MCF 10A (cell line): Measurements from ENCODE around the gene CWC27. TPM values are rescaled to one million over a fixed set of nuclear protein-coding genes. Genes with fewer than 3 reads are reported as not detected.

Experiments used
- BruUV-seq: library from RNA; stranded (reverse); fragments of 400-500 nt; replicated peaks from 2 replicates; lab custom pipeline; 2021; lab: Mats Ljungman, UMichigan
- CTCF ChIA-PET: fragments of 300-600 bp; sonication (Branson Sonifier 250); formaldehyde crosslinking; extraction: SDS; loops from one replicate; lab custom pipeline; 2021; ENCODE audit warnings: antibody characterized with exemption, inconsistent platforms; lab: Yijun Ruan, JAX
- POLR2A ChIA-PET: fragments of 300-600, 350-650 bp; sonication (Branson Sonifier 250); formaldehyde crosslinking; extraction: SDS; loops from one replicate; lab custom pipeline; 2020; ENCODE audit warnings: antibody characterized with exemption, inconsistent platforms; lab: Yijun Ruan, JAX
- DNase-seq: peaks from one replicate; pipeline ENCODE4 v3.0.0-alpha.2; 2018; ENCODE audit not compliant: unreplicated experiment
- H3K27ac Mint-ChIP-seq: one replicate; pipeline ENCODE4 v1.8.0; 2022; ENCODE audit warnings: mild to moderate bottlenecking, low read depth, mixed read lengths; ENCODE audit not compliant: unreplicated experiment
- H3K27me3 Mint-ChIP-seq: one replicate; pipeline ENCODE4 v1.8.0; 2022; ENCODE audit warnings: mixed read lengths; ENCODE audit not compliant: insufficient read depth, unreplicated experiment
- H3K36me3 Mint-ChIP-seq: one replicate; pipeline ENCODE4 v1.8.0; 2022; ENCODE audit warnings: mild to moderate bottlenecking, moderate library complexity, mixed read lengths; ENCODE audit not compliant: insufficient read depth, unreplicated experiment
- H3K4me1 Mint-ChIP-seq: one replicate; pipeline ENCODE4 v1.8.0; 2022; ENCODE audit warnings: mixed read lengths; ENCODE audit not compliant: insufficient read depth, unreplicated experiment
- H3K4me3 Mint-ChIP-seq: one replicate; pipeline ENCODE4 v1.8.0; 2022; ENCODE audit warnings: mild to moderate bottlenecking, moderate library complexity, mixed read lengths; ENCODE audit not compliant: unreplicated experiment
- H3K9me3 Mint-ChIP-seq: one replicate; pipeline ENCODE4 v1.8.0; 2022; ENCODE audit warnings: mixed read lengths; ENCODE audit not compliant: unreplicated experiment
- intact Hi-C: fragments of 100-400 bp; cut with micrococcal nuclease; formaldehyde crosslinking; loops from 2 replicates; pipeline ENCODE4 v1.14.1; 2022
- total RNA-seq: library from RNA; stranded (reverse); gene quantifications from 2 replicates; pipeline ENCODE4 v1.2.3, GENCODE V29; 2022
- TF ChIP-seq, protein P1 (sequence below): fragments of 200-600 bp; IDR thresholded peaks from one replicate; pipeline ENCODE4 v1.8.0; 2022; ENCODE audit warnings: antibody characterized with exemption, mild to moderate bottlenecking; ENCODE audit not compliant: unreplicated experiment

Gene CWC27
- total RNA-seq, 1 experiment from 2014 or later, result 34.2 TPM

DNA sequence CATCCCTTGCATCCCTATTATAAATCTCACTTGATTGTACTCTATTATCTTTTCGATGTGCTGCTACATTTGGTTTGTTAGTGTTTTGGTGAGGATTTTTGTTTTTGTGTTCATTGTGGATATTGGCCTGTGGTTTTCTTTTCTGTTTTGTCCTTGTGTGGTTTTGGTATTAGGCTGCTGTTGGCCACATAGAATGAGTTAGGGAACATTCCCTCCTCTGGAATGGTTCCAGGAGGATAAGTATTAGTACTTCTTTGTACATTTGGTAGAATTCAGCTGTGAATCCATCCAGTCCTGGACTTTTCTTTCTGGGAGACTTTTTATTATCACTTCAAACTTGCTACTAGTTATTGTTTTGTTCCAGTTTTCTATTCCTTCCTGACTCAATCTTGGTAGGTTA is 287.2 kb downstream of the CWC27 start:
- intact Hi-C loops, result no loop called here
- H3K27me3 Mint-ChIP-seq, result no peaks in the 10 kb centered on the region
- no TSS peak for BruUV-seq
- DNase-seq, result no peak
- ChIA-PET POLR2A (interaction anchor here (1.4 kb wide), 1 partner anchor 21 kb away, joined by 5 read pairs; no protein-coding TSS in a partner anchor), CTCF (interaction anchor here (0.6 kb wide), 1 partner anchor 427 kb away, joined by 3 read pairs; no protein-coding TSS in a partner anchor)
- no peaks in the 10 kb centered on the region for H3K9me3 Mint-ChIP-seq
- H3K4me1 Mint-ChIP-seq, result peaks cover 6% of the 10 kb centered on the region
- TF ChIP-seq, protein P1, sequence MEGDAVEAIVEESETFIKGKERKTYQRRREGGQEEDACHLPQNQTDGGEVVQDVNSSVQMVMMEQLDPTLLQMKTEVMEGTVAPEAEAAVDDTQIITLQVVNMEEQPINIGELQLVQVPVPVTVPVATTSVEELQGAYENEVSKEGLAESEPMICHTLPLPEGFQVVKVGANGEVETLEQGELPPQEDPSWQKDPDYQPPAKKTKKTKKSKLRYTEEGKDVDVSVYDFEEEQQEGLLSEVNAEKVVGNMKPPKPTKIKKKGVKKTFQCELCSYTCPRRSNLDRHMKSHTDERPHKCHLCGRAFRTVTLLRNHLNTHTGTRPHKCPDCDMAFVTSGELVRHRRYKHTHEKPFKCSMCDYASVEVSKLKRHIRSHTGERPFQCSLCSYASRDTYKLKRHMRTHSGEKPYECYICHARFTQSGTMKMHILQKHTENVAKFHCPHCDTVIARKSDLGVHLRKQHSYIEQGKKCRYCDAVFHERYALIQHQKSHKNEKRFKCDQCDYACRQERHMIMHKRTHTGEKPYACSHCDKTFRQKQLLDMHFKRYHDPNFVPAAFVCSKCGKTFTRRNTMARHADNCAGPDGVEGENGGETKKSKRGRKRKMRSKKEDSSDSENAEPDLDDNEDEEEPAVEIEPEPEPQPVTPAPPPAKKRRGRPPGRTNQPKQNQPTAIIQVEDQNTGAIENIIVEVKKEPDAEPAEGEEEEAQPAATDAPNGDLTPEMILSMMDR, result no peak
- no peaks in the 10 kb centered on the region for H3K36me3 Mint-ChIP-seq
- H3K4me3 Mint-ChIP-seq, result no peak overlapping the region
- H3K27ac Mint-ChIP-seq, result no peak overlapping the region

DNA sequence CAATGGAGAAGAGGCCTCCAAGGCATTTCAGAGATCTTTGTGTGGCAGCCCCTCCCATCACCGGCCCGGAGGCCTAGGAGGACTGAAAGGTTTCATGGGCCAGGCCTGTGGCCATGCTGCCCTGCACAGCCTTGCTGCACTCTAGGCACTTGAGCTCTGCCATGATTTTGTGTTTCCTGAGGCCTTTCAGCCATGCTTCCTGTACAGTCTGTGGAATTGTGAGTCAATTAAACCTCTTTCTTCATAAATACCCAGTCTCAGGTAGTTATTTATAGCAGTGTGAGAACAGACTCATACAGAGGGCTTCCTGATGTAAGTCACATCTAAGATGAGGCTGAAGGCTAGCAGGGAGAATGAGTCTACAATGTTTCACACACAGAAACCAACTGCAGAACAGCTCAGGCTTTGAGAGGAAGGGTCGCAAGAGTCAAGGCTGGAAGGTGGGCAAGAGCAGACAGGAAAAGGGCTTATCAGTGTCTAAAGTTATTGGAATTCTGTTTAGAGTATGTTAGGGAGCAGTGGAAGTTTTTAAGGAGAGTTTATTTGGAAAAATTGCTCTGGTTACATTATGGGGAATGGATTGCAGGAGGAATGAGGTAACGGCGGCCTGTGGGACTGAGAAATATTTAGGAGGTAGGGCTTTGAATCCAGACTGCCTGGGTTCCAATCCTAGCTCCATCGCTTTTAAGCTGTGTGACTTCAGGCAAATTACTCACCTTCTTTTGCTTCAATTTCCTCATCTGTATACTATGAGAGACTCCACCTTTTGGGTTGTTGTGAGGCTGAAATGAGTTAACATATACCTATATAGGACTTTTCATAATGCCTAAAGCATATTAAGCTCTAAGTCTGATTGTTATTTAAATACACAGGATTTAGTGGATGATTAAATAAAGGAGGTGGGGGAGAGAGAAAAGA is 291.2 kb downstream of the CWC27 start:
- BruUV-seq, result no TSS peak
- intact Hi-C loops, result no loop called here
- no peaks in the 10 kb centered on the region for H3K27me3 Mint-ChIP-seq
- TF ChIP-seq, protein P1, result no peak
- no peak for DNase-seq
- peaks cover 16% of the 10 kb centered on the region for H3K4me1 Mint-ChIP-seq
- ChIA-PET POLR2A (interaction anchor here (0.8 kb wide), 1 partner anchor 409 kb away, joined by 3 read pairs; no protein-coding TSS in a partner anchor), CTCF (no interaction called here)
- no peaks in the 10 kb centered on the region for H3K36me3 Mint-ChIP-seq
- H3K27ac Mint-ChIP-seq, result no peak overlapping the region
- no peaks in the 10 kb centered on the region for H3K9me3 Mint-ChIP-seq
- no peak overlapping the region for H3K4me3 Mint-ChIP-seq

DNA sequence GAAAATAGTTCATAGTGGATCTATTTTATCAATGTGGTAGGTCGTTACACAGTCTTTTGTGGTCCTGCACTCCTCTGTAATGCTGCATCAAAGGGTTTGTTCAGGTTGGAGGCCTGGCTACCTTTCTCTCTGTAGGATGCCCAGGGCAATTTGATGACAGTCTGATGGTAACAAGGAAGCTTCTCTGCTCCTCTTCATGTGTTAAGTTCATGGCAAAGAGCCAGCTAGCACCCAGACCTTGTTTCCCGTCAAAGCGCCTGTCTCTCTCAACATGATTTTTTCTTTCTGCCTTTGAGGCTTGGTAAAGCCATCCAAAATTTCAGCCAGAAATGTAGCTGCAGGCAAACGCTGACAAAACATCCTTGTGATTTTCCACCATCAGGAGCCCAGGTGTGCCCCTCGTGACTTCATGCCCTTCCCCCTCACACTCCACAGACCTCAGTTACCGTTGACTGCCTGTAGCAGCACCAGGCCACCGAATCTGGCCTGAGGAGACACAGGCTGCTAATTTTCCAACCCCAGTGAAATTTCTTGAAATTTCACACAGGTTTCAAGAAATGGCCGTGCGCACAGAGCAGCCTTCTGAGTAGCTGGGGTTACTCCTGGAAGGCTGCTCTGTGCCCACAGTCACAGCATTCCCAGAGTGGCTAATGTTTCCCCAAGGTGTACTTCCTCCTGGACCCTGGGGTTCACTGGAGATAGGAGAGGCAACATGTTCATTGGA is 292.7 kb downstream of the CWC27 start:
- H3K9me3 Mint-ChIP-seq, result no peaks in the 10 kb centered on the region
- ChIA-PET CTCF (no interaction called here), POLR2A (interaction anchor here (1.2 kb wide), 1 partner anchor 25 kb away, joined by 3 read pairs; no protein-coding TSS in a partner anchor)
- no TSS peak for BruUV-seq
- TF ChIP-seq, protein P1, result no peak
- H3K4me3 Mint-ChIP-seq, result no peak overlapping the region
- H3K36me3 Mint-ChIP-seq, result no peaks in the 10 kb centered on the region
- H3K27ac Mint-ChIP-seq, result no peak overlapping the region
- H3K4me1 Mint-ChIP-seq, result peaks cover 22% of the 10 kb centered on the region
- DNase-seq, result no peak
- no peaks in the 10 kb centered on the region for H3K27me3 Mint-ChIP-seq
- intact Hi-C loops, result no loop called here

DNA sequence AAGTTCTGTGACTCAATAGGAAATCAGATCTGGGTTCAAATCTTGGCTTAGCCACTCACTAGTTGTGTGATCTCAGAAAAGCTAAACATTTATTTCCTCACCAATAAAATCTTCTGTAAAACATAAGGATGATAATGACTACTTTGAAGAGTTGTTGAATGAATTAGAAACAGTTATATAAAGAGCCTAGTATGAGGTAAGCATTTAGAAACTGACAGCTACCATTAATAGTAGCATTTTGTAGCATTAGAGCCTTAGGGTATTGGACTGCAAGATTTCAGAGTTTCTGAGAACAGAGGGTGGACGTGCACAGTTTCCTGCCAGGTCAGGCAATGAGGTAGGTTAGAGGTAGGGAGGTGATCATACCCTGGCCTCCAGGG is 293.2 kb downstream of the CWC27 start:
- POLR2A ChIA-PET, result interaction anchor here (0.6 to 1.2 kb wide), 2 partner anchors 26 to 187 kb away, joined by 3 to 5 read pairs; no protein-coding TSS in a partner anchor
- no peaks in the 10 kb centered on the region for H3K36me3 Mint-ChIP-seq
- no peak overlapping the region for H3K27ac Mint-ChIP-seq
- BruUV-seq, result no TSS peak
- CTCF ChIA-PET, result interaction anchor here (0.7 to 1.2 kb wide), 2 partner anchors 123 to 251 kb away, joined by 3 read pairs; no protein-coding TSS in a partner anchor
- DNase-seq, result no peak
- H3K4me3 Mint-ChIP-seq, result no peak overlapping the region
- H3K9me3 Mint-ChIP-seq, result no peaks in the 10 kb centered on the region
- H3K27me3 Mint-ChIP-seq, result no peaks in the 10 kb centered on the region
- TF ChIP-seq, protein P1, result no peak
- H3K4me1 Mint-ChIP-seq, result peaks cover 23% of the 10 kb centered on the region
- intact Hi-C loops, result no loop called here
